NOMO-1 treated with dmso at 0.1 percent for 144 hours (cell line): Measurements from ENCODE around the gene DISP1.

Source experiments
- DNase-seq: peaks from one replicate; lab custom pipeline; 2025; ENCODE audit not compliant: unreplicated experiment; lab: John Stamatoyannopoulos, UW

Gene DISP1, protein sequence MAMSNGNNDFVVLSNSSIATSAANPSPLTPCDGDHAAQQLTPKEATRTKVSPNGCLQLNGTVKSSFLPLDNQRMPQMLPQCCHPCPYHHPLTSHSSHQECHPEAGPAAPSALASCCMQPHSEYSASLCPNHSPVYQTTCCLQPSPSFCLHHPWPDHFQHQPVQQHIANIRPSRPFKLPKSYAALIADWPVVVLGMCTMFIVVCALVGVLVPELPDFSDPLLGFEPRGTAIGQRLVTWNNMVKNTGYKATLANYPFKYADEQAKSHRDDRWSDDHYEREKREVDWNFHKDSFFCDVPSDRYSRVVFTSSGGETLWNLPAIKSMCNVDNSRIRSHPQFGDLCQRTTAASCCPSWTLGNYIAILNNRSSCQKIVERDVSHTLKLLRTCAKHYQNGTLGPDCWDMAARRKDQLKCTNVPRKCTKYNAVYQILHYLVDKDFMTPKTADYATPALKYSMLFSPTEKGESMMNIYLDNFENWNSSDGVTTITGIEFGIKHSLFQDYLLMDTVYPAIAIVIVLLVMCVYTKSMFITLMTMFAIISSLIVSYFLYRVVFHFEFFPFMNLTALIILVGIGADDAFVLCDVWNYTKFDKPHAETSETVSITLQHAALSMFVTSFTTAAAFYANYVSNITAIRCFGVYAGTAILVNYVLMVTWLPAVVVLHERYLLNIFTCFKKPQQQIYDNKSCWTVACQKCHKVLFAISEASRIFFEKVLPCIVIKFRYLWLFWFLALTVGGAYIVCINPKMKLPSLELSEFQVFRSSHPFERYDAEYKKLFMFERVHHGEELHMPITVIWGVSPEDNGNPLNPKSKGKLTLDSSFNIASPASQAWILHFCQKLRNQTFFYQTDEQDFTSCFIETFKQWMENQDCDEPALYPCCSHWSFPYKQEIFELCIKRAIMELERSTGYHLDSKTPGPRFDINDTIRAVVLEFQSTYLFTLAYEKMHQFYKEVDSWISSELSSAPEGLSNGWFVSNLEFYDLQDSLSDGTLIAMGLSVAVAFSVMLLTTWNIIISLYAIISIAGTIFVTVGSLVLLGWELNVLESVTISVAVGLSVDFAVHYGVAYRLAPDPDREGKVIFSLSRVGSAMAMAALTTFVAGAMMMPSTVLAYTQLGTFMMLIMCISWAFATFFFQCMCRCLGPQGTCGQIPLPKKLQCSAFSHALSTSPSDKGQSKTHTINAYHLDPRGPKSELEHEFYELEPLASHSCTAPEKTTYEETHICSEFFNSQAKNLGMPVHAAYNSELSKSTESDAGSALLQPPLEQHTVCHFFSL (N-terminal part only)

GRCh38 chr1:222814536-222815439 is at the start of gene DISP1:
TSS of gene DISP1 (plus strand) at chr1:222815039. CDS start at chr1:222942824, 127,785 bp downstream.
- peak; percentile 54 for DNase-seq

GRCh38 chr1:222767152-222767571 is 47.7 kb upstream of the DISP1 start:
- no peak for DNase-seq

- no peak for DNase-seq
Observed at GRCh38 chr1:222768592-222768991, 46.2 kb upstream of the DISP1 start.

GRCh38 chr1:222769181-222769580 is 45.7 kb upstream of the DISP1 start:
- no peak for DNase-seq

DNA sequence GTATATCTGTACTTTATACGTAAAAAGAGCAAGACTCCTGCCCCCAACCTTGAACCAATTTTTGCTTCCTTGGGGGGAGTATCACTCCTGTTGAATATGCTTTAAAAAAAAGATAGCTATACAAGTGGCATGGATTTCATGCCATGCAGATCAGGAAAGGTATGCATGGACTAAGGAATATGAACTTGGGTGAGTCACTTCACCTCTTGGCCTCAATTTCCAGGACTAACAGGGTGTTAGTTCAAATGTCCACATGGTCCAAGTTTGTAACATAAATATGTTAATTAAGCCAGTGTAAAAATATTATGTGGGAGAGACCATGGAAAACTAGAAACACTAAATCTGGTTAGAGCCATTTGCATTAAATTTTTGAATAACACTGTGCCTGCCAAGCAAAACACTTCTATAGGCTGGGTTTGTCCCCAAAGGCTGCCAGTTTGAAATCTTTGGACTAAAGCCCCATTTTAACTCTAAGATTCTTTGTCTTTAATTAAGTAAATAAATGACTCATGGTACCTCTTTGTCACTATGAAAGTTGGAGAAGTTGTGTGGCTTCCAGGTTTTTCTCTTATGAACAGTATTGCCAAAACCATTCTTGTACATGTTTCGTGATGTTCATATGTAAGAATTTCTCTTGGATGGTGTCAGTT is 44.7 kb upstream of the DISP1 start:
- no peak for DNase-seq

DNA sequence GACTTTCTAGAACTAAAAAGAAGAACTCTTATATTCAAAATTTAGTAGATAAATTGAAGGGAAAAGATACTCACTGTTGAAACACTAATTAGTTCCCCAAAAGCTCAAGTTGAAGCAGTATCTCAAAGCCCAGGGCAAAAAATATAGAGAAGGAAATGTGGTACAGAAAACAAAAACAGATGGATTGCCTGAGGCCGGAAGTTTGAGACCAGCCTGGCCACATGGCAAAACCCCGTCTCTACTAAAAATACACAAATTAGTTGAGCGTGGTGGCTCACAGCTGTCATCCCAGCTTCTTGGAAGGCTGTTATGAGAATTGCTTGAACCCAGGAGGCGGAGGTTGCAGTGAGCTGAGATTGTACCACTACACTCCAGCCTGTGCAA is 41.9 kb upstream of the DISP1 start:
- peak; percentile 76 for DNase-seq

DNA sequence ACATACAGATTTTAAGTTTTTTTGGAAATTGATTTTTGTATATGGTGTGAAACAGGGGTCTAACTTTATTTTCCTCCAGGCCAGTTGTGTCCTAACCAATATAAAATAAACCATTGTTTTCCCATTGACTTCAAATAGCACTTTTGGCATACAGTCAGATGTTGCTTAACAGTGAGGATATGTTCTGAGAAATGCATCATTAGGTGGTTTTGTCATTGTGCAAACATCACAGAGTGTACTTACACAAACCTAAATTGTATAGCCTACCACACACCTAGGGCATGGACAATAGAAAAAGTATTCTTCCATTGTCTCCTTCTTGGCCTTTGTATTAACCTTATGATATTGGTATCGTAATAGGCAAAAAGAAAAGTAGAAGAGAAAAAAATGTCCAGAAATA is 37.4 kb upstream of the DISP1 start:
- DNase-seq = no peak

DNA sequence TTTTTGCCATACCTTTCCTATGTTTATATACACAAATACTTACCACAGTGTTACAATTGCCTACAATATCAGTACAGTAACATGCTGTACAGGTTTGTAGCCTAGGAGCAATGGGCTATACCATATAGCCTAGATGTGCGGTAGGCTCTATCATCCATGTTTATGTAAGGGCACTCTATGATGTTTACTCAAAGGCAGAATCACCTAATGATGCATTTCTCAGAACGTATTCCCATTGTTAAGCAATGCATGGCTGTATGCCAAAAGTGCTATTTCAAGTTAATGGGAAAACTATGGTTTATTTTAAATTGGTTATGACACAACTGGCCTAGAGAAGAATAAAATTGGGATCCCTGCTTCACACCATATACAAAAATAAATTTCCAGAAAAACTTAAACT is 36.9 kb upstream of the DISP1 start:
- DNase-seq = no peak

DNA sequence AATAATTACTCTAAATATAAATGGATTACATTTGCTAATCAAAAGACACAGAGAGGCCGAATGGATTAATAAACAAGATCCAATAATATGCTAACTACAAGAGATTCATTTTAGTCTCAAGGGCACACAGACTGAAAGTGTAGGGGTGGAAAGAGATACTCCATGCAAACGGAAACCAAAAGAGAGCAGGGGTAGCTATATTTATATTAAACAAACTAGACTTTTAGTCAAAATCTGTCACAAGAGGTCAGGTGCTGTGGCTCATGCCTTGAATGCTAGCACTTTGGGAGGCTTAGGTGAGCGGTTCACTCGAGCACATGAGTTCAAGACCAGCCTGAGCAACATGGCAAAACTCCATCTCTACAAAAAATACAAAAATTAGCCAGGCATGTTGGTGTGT is 33.6 kb upstream of the DISP1 start:
- DNase-seq = no peak

- DNase-seq = no peak
Observed at GRCh38 chr1:222783051-222783450, 31.8 kb upstream of the DISP1 start.

DNA sequence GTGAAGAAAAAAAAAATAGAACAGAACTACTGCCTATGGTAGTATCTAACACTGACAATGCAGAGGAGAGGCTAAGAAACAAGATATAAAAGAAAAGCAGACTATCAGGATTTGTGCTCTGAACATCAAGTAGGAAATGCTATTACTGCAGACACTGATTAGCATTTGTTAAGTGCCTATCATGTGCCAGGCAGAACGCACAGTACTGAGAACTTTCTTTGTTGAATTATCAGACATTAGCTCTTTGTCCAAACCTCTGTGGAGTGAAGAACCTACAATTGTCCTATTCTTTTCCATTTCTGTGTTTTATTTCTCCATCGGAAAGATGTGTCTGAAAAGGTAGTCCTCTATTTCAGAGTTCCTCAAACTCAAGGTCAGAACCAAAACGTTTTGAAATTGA is 30.5 kb upstream of the DISP1 start:
- DNase-seq = no peak

DNA sequence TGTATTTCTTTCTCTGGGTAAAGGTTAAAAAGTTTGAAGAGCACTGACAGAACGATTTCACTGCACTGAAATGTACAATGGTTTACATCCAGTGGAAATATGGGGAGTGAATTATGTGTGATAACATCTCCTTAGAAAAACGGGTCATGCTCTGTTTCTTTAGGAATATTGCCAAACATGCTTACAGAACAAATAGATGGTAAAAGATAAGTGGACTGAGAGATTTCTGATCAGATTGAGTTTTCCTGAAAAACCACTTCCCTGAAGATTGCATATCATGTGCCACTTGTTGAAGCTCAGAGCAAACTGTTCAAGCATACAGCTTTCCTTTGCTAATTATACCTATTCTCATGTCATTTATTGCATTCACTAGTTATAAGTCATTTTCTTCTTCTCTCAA is 29.9 kb upstream of the DISP1 start:
- no peak for DNase-seq

DNA sequence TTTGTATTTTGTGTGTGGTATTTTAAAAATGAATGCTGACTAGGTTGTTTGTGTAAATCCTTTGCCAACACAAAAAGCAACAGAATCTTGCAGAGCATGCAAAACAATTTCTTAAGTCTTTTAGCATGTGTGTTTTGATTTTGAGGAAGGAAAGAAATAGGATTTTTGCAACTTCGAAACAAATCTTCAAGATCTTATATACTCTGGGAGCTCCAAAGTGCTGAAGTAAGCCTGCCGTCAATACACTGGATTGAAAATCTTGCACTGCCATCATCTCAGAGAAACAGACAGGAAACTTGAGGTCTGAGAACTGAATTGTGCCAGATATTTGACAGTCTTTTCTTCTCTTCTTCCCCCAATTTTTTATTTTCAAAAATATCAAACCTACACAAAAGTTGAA is 29.3 kb upstream of the DISP1 start:
- DNase-seq = no peak

DNA sequence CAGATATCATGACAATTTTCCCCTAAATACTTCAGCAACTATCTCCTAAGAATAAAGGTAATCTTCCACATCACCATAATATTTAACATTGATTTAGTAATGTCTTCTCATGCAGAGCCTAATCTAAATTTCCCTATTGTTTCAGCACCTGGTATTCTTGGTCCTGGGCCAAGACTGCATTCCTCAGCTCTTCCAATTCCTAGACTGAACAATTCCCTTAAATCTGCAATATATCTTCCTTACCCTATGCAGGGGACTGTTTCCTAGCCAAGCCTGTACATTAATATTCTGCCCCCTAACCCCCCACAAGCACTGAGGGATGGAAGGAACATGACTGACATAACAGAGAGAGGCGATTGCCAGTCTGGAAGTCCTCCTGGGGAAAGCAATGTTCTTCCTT is 28.7 kb upstream of the DISP1 start:
- no peak for DNase-seq

DNA sequence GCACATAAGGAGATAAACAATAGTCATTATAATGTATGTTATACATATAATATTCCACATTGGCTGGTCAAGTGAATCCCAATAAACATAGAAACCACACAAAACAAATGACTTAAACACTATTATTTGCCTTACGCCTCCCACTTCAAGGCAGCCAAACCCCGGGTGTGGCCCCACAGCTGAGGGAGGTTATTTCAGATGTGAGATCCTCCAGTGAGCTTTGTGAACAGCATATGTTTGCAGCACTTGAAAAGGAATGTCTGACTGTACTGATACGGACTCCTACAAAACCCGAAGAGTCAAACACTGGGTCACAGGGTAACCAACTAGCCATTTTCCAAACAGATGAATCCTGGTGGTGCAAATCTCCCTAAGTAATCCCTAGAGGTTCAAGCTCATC is 27.1 kb upstream of the DISP1 start:
- no peak for DNase-seq

- DNase-seq = no peak
Observed at GRCh38 chr1:222788402-222789156, 26.3 kb upstream of the DISP1 start.

- DNase-seq = no peak
Observed at GRCh38 chr1:222790115-222790514, 24.7 kb upstream of the DISP1 start.

DNA sequence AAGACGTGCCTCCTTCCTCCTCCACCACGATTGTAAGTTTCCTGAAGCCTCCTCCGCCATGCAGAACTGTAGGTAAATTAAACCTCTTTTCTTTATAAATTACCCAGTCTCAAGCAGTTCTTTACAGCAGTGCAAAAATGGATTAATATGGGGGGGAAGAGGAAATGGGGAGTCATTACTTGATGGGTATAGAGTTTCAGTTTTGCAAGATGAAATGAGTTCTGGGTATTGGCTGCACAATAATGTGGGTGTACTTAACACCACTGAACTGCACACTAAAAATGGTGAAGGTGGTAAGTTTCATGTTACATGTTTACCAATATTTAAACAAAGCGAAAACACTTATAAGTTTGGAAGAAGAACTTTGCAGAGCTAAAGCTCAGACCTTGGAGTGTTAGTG is 24.3 kb upstream of the DISP1 start:
- DNase-seq = no peak
